Activated CD8-positive, alpha-beta memory T cell treated with anti-CD3 and anti-CD28 coated beads for 24 hours (primary cell): ENCODE measurements around the gene PI16.
"Not testable (repeated sequence)": the region's sequence is repeated elsewhere in the genome, so short reads cannot be mapped to it uniquely, and the experiment has no call there.

ENCODE experiments used
- DNase-seq: peaks from one replicate; pipeline ENCODE4 v3.0.0-alpha.2; 2020

Gene PI16

DNA sequence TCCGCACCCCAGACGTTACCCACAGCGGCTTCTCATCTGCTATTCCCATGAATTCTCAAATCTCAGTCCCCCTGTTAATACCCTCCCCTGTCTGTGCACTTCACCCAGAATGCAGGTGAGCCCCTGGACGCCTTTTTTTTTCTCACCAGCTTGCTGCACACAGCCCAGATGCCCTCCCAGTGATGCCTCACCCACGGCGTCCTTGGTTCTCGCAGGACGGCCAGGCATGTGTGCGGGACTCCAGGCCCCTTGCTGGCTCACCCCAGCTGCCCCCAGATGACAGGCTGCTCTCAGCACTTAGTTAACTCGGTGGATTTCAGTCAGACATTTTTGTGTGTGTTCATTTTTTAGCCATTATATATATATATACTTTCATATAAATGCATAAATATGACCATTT is 25.4 kb upstream of the PI16 start:
- no peak for DNase-seq

DNA sequence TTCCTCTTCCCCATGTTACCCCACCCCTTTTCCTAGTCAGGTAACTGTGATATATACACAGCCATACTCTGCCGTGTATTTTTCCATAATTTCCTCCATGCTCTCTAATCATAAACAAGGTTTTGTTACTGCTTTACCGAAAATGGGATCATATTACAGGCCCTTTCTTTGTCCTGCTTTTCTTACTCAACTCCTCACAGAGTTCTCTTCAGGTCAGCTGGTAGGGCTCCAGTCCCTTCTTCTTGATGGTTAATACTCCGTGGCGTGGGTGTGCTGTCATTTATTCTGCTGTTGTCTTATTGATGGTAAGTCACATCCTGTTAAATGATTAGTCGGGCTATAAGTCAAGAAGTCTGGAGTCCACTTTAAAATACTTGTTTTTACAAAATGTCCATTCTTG is 24.9 kb upstream of the PI16 start:
- peak; percentile 3 for DNase-seq

- no peak for DNase-seq
Measured at GRCh38 chr6:36930483-36930882, 24.1 kb upstream of the PI16 start.

GRCh38 chr6:36933102-36933501 is 21.4 kb upstream of the PI16 start:
- no peak for DNase-seq

GRCh38 chr6:36933519-36933918 is 21.0 kb upstream of the PI16 start:
- DNase-seq = no peak

DNA sequence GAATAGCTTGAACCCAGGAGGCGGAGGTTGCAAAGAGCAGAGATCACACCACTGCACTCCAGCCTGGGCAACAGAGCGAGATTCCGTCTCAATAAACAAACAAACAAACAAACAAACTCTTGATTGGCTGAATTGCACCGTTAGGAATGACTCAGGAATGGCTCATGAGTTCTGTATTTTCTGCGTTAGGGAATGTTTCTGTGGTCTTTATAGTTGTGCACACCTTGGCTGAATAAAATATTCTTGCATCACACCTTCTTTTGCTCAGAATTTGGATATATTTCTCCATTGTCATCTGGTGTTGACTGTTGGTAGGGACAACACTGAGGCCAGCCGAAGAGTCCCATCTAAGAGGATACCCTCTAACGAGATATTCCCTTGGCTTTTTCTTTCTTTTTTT is 19.6 kb upstream of the PI16 start:
- DNase-seq = no peak

GRCh38 chr6:36936824-36937223 is 17.7 kb upstream of the PI16 start:
- no peak for DNase-seq

- DNase-seq = no peak
Measured at GRCh38 chr6:36937896-36938295, 16.6 kb upstream of the PI16 start.

DNA sequence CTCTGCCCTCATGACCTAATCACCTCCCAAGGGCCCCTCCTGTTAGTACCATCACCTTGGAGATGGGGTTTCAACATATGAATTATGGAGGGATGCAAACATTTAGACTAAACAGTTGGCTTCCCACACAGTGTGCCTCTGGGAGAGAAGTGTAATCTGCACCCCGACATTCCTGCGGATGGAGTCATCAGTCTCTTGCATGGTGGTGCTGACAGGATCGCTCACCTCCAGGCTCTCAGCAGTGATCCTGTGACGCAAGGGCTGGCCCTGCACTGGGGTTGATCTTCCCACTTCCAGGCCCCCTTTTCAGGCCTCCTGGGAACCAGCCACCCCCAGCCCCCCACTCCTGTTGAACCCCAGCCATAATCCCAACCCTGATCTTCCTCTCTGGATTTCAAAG is 16.0 kb upstream of the PI16 start:
- no peak for DNase-seq

DNA sequence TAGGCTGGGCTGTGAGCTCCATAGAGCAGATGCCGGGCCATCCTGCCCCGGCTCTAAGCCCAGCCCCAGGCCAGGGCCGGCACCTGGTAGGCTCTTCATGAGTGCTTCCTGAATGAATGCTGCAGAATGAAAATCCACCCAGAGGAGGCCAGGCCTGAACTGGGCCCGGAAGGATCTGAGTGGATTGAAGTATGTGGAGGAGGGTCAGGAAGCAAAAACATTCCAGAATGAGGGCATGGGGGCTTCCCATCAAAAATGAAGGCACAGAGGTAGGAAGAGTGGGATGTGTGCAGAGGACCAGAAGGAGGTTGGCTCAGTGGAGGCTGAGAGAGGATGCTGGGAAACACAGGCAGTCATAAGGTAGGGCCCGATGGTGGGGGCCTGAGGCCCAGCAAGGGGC is 15.5 kb upstream of the PI16 start:
- DNase-seq = not testable (repeated sequence)

- DNase-seq = no peak
Measured at GRCh38 chr6:36940027-36940426, 14.5 kb upstream of the PI16 start.

DNA sequence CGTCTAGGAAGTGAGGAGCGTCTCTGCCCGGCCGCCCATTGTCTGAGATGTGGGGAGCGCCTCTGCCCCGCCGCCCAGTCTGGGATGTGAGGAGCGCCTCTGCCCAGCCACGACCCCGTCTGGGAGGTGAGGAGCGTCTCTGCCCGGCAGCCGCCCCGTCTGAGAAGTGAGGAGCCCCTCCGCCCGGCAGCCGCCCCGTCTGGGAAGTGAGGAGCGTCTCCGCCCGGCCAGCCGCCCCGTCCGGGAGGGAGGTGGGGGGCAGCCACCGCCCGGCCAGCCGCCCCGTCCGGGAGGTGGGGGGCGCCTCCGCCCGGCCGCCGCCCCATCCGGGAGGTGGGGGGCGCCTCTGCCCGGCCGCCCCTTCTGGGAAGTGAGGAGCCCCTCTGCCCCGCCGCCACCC is 13.0 kb upstream of the PI16 start:
- not testable (repeated sequence) for DNase-seq

DNA sequence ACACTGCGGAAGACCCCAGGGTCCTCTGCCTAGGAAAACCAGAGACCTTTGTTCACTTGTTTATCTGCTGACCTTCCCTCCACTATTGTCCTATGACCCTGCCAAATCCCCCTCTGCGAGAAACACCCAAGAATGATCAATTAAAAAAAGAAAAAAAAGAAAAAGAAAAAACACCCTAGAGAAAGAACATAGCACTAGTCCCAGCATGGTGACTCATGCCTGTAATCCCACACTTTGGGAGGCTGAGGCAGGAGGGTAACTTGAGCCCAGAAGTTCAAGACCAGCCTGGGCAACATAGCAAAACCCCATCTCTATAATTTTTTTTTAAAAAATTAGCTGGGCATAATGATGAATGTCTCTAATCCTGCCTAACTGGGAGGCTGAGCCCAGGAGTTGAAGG is 12.2 kb upstream of the PI16 start:
- not testable (repeated sequence) for DNase-seq

GRCh38 chr6:36944650-36945049 is 9.9 kb upstream of the PI16 start:
- no peak for DNase-seq

- DNase-seq = no peak
Measured at GRCh38 chr6:36945301-36945700, 9.2 kb upstream of the PI16 start.

- no peak for DNase-seq
Measured at GRCh38 chr6:36946526-36946925, 8.0 kb upstream of the PI16 start.

DNA sequence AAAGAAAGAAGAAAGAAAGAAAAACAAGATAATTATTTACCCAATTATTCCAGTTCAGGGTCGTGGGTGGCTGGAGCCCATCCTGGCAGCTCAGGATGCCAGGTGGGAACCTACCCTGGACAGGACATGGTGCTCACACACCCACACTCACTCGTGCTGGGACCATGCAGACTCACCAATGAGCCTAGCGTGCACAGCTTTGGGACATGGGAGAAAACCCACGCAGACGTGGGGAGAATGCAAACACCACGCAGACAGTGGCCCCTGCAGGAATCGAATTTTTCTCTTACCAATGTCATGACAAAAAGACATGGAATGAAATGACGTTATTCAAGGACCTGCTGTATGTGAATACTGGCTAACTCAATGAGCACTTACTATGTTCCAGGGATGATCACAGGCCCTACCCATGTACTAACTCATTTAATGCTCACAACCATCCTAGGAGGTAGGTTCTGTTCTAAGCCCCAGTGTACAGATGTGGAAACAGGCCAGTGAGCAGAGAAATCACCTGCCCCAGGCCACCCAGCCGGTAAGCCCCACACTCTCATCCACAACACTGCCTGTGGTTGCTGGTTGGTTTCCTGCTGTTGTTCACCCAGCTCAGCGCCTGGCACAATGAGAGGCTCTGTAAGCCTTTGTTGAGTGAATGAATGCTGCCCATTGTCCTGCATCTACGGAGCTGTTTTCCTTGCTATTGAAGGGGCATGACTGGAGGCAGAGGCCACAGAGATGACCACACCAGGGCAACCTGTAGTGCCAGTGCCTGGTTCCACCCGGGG is 6.8 kb upstream of the PI16 start:
- no peak for DNase-seq

DNA sequence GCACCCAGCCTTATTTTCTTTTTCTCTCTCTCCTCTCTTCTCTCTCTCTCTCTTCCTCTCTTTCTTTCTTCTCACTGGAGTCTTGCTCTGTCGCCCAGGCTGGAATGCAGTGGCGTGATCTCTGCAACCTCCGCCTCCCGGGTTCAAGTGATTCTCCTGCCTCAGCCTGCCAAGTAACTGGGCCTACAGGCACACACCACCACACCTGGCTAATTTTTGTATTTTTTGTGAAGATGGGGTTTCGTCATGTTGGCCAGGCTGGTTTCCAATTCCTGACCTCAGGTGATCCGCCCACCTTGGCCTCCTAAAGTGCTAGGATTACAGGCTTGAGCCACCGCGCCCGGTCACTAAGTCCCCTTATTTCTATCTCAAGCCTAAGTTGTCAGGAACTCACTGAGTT is 5.5 kb upstream of the PI16 start:
- not testable (repeated sequence) for DNase-seq

- DNase-seq = no peak
Measured at GRCh38 chr6:36949636-36950035, 4.9 kb upstream of the PI16 start.

DNA sequence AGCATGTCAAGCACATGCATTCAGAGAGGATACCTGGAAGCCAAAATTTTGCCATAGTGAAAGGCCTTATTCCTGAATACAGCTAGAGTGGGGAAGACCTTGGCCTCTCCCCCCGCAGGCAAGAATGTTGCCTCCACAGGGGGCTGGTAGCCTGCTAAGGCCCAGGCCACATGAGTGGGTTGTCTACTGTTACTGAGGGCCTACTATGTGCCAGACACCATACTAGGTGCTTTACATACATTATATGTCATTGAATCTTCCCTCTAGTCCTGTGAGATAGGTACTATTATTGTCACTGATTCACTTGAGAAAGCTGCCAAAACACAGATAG is 642 bp upstream of the PI16 start:
- no peak for DNase-seq

GRCh38 chr6:36955136-36955535 is 598 bp downstream of the PI16 start:
- peak; percentile 56 for DNase-seq

DNA sequence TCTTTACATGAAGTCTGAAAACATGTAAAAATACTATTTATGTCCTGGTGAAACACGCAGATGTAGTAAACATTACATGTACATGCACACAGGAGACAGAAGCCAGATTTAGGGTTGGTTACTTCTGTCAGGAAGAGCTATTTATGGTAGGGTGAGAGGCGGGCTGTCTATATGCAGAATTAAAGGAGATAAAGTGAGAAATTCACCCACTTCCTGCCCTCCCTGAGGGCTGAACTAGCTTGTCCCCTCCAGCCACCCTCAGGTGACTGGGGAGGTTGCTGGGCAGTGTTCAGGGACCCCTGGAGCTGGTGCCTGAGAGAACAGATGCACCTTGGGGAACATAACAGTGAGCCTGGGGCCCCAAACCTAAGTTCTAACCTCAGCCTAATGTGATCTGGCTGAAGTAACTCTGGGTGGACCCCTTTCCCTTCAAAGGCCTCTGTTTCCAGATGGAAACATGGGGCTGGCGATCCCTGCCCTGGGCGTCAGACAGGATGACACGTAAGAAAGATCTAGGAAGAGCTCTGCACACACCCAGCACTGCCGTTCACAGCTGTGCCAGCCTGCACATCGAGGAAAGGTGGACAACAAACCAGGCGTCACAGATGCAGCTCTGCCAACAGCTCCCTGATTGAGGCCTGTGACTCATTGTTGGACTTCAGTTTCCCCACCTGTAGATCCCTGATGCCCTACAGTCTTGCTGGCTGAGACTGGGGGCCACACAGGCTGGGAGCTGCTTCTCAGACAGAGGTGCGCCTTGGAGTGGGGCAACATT is 1.3 kb downstream of the PI16 start:
- peak; percentile 57 for DNase-seq

DNA sequence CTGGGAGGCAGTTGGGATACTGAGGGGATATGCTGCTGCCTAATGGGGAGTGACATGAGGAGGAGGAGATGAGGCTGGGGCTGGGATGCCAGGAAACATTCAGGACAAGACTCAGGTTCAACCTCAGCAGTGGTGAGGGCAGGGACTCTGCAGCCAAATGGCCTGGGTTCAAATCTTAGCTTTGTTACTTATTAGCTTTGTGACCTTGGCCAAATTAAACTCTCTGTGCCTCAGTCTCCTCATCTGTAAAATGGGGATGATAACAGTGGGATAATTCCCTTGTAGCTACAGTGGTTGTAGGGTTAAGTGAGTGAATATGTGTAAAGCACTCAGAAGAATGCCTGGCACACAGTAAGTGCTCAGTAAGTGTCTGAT is 1.9 kb downstream of the PI16 start:
- no peak for DNase-seq

DNA sequence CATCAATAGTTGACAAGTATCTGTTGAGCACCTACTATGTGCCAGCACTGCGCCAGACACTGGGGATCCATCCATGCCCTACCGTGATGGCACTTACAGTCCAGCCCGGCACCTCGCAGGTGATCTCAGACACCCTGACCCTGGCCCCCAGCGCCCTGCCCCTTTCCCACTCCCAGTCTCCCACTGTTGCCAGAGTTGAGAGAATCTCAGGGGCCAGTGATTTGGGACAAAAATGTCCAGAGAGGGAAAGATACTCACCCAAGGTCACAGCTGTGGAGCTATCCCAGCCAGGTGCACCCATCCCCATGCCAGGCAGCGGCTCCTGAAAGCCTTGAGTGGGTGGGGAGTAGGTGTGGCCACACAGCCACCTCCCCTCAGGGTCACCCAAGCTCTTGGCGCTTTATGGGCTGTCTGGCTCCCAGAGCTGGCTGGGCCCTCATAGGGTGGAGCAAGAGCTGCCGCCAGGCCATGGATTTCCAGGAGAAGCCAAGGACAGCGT is 3.3 kb downstream of the PI16 start:
- no peak for DNase-seq
